Dermis blood vessel endothelial cell (primary cell): Measurements from ENCODE around the gene DEK. TPM values are rescaled to one million over a fixed set of nuclear protein-coding genes. Genes with fewer than 3 reads are reported as not detected.
"Not testable (repeated sequence)": the region's sequence is repeated elsewhere in the genome, so short reads cannot be mapped to it uniquely, and the experiment has no call there.

ENCODE experiments used
- DNase-seq: peaks from one replicate; pipeline ENCODE4 v3.0.0; 2010
- total RNA-seq: library from RNA; depleted of rRNA; stranded (reverse); fragments of >200 nt; gene quantifications from 2 replicates; pipeline ENCODE4 v1.2.3, GENCODE V29; 2014

DEK gene
- total RNA-seq, 1 donor from 2014 or later, result 122 TPM

DNA sequence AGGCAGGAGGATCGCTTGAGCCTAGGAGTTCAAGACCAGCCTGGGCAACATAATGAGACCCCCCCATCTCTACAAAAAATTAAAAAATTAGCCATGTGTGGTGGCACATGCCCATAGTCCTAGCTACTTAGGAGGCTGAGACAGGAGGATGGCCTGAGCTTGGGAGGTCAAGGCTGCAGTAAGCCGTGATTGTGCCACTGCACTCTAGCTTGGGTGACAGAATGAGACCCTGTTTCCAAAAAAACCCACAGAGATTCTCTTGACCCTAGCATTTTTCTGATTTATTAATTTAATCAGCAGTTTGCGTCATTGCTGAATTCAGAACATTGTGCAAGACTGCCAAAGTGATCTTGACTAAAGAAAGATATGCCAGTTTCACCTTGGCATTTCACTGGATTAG lies 72.3 kb downstream of the DEK start:
- DNase-seq, result no peak

DNA sequence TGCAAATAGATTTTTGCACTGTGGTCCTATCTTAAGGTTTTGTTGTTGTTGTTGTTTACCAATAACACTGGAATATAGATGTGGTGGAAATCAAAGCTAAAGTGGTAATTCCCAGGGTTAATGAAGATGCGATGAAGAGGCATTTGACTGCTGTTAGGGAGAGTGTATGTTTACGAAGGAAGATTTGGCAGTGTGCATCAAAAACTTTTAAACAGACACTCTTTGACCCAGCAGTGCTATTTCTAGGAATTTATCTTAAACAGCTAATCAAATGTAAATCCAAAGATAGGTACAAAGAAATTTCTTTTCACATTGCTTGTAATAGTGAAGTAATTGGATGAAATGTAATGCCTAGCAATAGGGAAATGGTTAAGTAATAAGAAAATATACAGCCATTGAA lies 75.1 kb downstream of the DEK start:
- no peak for DNase-seq

DNA sequence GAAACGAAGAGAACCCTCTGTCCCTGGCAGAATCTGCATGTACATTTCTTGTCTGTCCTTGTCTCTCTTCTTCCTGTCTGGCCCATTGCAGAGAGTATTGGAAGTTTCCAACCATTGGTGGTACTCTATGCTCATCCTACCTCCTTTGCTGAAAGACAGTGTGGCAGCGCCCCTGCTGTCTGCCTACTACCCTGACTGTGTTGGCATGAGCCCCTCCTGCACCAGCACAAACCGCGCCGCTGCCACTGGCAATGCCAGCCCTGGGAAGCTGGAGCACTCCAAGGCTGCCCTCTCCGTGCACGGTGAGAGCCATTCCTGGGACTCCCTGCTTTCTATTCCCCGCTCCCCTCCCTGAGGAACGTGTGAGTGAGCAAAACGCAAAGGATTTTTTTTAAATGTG lies 76.6 kb downstream of the DEK start:
- DNase-seq, result no peak

DNA sequence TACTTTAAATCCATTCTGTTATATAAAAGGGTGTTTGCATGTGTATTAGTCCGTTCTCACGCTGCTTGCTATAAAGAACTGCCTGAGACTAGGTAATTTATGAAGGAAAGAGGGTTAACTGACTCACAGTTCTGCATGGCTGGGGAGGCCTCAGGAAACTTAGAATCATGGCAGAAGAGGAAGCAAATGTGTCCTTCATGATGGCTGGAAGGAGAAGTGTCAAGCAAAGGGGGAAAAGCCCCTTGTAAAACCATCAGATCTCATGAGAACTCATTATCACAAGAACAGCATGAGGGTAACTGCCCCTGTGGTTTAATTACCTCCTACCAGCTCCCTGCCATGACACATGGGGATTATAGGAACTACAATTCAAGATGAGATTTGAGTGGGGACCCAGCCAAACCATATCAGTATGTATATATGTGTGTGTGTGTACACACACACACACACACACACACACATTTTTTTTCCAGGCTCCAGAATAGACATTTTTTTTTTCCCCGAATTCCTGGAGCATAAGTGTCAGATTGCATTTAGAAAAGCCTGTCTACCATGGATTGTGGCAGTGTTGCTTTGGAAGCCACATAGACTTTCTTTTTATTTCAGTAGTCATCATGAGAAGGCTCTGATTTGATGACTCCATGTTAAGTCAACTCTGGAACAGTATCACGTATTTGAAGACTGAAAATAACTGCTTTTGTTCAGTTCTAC lies 77.6 kb downstream of the DEK start:
- no peak for DNase-seq

DNA sequence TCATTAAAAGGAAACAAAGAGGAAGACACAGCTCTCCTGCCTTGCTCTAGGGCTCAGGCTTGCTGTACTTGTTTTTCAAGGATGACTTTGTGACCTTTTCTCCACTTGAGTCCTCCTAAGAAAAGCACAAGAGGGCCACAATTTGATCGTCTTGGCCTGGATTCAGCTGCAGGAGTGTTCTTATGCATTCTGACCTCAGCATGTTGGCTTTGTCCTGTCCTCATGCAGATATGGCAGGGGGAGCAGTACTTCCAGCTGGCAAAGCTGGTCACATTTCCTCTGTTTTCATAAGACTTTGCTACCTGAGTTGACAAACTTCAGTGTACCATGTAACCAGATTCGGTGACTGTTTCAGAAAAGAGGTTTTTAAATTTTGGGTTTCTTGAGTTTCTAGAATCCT lies 78.3 kb downstream of the DEK start:
- DNase-seq, result peak; percentile 40

DNA sequence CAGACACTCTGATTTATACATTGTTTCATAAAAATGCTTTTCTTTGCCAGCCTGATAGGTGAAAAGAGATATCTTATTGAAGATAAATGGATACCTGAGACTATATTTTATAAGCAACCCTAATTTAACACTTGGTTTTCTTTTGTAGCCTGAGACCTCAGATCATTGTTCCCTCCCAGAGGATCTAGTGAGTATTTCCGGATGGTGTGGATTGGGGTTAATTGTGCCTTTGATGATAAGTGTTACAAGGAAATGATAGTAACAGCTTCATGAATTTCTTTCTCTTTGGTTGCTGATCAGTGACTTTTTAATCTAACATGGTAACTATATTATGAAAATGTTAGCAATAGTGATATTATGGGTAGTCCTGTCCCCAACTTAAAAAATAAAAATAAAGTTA lies 78.7 kb downstream of the DEK start:
- DNase-seq, result peak; percentile 14

DNA sequence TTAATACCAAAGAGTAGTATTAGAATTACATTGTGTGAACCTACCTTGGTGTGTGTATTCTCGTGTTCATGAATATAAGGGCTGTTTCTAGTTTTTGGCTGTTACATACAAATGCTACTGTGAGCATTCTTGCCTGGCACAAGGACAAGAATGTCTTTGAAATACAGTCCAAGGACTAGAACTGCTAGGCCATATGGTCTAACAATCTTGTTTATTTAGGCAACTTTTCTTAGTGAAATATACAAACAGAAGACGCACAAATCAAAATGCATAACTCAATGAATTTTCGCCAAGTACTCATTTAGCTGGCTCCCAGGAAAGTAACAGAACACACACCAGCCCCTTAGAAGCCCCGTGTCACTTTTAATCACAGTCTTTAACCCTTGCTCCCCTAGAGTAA lies 80.6 kb downstream of the DEK start:
- DNase-seq, result no peak

DNA sequence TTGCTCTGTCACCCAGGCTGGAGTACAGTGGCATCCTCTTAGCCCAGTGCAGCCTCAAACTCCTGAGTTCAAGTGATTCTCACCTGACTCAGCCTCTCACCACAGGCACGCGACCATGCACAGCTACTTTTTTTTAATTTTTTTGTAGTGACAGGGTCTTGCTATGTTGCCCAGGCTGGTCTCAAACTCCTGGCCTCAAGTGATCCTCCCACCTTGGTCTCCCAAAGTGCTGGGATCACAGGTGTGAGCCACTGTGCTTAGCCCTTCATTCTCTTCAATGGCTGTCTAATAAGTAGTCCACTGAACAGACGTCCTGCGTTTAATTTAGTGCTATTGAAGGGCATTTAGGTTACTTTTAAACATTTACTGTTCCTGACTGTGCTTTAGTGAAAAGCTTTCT lies 81.8 kb downstream of the DEK start:
- DNase-seq, result no peak

DNA sequence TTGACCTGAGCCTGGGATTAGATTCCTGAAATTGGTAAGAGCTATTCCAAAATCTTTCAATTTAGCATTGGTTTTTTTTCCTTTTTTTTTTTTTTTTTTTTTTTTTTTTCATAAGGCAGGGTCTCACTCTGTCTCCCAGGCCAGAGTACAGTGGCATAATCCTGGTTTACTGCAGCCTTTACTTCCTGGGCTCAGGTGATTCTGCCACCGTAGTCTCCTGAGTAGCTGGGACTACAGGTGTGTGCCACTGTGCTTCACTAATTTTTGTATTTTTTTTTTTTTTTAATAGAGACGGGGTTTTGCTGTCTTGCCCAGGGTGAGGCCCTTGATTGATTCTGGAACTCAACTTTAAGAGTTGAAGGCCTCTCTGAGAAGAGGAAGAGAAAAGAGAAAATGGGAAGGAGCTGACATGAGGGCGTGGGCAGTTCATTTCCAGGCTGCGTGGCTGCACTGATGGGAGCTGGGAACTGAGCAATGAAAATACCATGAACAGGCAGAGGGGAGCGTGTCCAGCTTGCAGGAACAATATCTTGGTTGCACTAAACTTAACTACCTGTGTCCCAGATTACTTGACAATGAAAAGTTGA lies 84.5 kb downstream of the DEK start:
- no peak for DNase-seq

DNA sequence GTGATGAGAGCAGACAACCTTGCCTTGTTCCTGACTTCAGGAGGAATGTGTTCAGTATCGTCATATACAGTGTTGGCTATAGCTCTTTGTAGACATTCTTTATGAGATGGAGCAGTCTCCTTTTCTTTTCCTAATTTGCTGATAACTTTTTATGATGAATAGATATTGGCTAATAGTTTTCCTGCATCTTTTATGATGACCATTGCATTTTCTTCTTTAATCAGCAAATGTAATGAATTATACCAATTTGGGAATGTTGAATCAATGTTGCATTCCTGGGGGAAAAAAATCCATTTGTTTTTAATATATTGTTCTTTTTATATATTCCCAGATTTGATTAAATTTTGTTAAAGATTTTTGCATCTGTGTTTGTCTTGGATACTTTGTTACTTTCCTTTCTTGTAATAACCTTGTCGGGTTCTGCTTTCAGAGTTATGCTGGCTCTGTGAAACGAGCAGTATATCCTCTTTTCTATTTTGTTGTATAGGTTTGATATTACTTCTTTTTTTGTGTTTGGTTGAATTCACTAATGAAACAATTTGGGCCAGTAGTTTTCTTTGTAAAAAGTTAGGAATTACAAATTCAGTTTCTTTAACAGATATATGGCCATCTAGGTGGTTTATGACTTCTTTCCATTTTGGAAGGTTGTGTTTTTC lies 85.2 kb downstream of the DEK start:
- no peak for DNase-seq

DNA sequence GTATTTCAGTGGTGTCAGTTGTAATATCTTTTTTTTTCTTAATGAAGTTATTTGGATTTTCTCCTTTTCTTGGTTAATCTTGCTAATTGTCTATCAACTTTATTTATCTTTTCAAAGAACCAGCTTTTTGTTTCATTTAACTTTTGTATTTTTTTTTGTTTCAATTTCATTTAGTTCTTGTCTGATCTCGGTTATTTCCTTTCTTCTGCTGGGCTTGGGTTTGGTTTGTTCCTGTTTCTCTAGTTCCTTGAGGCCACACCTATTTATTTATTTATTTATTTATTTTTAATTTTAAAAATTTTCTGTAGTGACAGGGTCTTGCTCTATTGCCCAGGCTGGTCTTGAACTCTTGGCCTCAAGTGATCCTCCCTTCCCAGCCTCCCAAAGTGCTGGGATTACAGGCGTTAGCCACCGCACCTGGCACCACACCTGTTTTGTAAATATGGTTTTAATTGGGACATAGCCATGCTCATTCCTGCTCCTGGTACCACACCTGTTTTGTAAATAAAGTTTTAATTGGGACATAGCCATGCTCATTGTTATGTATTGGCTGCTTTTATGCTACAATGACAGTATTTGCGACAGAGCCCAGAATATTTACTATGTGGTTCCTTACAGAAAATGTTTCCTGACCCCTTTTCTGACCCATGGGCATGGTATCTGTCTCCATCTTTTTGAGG lies 86.9 kb downstream of the DEK start:
- DNase-seq, result no peak

DNA sequence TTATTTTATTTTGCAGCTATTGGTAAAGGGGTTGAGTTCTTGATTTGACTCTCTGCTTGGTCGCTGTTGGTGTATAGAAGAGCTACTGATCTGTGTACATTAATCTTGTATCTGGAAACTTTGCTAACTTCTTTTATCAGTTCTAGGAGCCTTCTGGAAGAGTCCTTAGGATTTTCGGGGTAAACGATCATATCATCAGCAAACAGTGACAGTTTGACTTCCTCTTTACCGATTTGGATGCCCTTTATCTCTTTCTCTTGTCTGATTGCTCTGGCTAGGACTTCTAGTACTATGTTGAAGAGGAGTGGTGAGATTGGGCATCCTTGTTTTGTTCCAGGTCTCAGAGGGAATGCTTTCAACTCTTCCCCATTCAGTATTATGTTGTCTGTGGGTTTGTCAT lies 88.1 kb downstream of the DEK start:
- DNase-seq, result not testable (repeated sequence)

Other genes starting within 250 kb of the DEK start
- 1.4 and 1.6 TPM in 2 replicates for gene NHLRC1, start 141.9 kb downstream of the DEK start, total RNA-seq
- gene TPMT, start 109.5 kb downstream of the DEK start, total RNA-seq, result 10.7 and 17.7 TPM in 2 replicates
- gene KDM1B, start 109.1 kb downstream of the DEK start, total RNA-seq, result 9.7 and 14.8 TPM in 2 replicates
- 77.1 and 89.2 TPM in 2 replicates for gene RNF144B, start 122.8 kb upstream of the DEK start, total RNA-seq